Stimulated activated naive CD4-positive, alpha-beta T cell (primary cell): Measurements from ENCODE around the gene SSBP3.
"Not testable (repeated sequence)": the region's sequence is repeated elsewhere in the genome, so short reads cannot be mapped to it uniquely, and the experiment has no call there.

Source experiments
- DNase-seq, 6 experiments: peaks; one replicate each; lab custom pipeline; 2025; lab: John Stamatoyannopoulos, UW

Gene SSBP3

DNA sequence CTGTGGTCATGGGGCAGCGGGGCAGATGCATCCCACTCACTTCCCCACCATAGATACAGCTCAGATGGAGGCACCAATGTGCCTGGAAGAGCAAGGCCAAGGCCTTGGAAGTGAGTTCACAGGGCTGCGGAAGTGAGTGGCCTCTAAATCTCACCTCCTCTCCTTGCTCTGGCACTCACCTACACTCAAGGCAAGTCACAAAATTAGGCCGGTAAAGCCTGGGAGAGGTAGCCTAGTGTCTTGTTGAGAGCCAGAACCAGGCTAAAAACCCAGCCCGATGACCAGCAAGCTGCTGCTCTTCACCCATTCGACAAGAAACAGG, 57.5 kb downstream of the SSBP3 start:
- no peak for DNase-seq

DNA sequence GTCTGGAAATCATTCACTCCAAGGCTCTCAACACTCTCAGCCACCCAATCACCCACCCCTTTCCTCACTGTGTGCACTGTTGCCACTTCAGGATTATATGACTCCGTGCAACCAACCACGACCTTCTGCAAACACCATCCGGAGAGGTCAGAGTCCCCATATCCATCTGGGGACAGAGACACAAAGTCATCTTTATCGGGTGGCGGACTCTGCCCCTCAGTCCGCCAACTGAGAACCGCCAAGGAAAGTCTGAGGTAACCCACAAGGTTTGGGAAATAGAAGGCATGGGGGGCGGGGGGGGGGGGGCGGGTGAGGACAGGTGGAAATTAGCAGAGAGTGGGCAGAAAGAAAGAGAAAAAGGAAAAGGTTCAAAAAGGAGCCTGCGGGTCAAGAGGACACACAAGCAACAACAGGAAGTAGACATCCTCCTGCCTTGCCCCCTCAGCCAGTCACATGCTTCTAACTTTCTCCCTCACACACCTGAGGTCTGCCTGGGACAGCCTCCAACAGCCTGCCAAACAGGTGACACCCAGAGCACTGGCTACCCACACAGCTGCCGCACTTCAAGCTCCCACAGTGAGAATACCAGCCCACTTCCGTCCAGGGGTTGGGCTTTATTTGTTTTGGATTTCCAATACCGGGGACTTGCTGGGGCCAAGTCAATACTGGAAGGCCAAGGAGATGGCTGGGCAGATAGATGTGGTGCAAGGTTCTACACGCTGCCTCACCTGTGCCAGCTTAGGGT, 58.1 kb downstream of the SSBP3 start:
- no peak for DNase-seq

DNA sequence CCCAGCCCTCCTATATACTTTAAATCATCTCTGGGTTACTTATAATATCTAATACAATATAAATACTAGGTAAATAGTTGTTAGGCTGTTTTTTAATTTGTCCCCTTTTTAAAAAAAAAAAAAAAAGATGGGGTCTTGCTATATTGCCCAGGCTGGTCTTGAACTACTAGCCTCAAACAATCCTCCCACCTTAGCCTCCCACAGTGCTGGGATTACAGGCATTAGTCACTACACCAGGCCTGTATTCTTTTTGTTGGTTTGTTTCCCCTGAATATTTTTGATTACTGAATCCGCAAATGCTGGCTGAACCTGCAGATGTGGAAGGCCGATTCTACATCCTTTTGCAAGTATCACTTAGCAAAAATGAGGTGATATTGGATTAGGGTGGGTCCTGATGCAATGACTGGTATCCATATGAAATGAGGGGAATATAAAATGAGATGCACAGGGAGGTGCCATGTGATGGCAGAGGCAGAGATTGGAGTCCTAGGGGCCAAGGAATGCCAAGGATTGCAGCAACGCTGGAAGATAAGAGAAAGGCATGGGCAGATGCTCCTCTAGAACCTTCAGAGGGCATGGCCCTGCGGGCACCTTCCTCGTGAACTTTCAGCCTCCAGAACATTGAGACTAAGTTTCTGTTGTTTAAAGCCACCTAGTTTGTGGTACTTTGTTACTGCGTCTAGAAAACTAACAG, 58.8 kb downstream of the SSBP3 start:
- DNase-seq: no peak

DNA sequence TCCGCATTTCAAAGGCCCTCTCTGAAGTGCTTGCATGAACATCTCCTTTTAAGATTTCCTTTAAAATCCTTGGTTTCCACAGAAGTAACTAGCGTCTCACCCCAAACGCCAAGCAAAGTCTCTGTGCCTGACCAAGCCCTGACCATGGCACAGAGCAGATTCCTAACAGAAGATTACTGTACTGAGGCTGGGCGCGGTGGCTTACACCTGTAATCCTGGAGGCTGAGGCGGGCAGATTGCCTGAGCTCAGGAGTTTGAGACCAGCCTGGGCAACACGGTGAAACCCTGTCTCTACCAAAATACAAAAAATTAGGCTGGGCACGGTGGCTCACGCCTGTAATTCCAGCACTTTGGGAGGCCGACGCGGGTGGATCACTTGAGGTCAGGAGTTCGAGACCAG, 60.6 kb downstream of the SSBP3 start:
- not testable (repeated sequence) for DNase-seq

DNA sequence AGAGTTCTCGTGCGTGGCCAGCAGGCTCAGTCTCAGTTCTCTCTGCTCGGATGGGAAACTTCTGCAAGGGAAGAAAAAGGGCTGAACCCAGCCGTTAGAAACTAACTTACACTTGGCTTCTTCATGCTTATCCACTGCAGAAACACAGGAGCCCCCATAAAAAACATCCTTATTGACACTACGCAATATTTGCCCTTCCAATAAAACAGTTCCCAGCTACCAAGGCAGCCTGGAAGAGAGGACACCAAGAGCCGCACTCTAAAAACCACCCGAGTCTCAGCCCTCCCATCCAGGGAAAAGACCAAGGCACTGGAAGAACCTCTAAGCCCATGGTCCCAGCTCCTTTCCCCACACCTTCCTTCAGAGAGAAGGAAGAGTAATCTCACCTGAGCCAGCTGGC, 61.1 kb downstream of the SSBP3 start:
- DNase-seq: no peak

DNA sequence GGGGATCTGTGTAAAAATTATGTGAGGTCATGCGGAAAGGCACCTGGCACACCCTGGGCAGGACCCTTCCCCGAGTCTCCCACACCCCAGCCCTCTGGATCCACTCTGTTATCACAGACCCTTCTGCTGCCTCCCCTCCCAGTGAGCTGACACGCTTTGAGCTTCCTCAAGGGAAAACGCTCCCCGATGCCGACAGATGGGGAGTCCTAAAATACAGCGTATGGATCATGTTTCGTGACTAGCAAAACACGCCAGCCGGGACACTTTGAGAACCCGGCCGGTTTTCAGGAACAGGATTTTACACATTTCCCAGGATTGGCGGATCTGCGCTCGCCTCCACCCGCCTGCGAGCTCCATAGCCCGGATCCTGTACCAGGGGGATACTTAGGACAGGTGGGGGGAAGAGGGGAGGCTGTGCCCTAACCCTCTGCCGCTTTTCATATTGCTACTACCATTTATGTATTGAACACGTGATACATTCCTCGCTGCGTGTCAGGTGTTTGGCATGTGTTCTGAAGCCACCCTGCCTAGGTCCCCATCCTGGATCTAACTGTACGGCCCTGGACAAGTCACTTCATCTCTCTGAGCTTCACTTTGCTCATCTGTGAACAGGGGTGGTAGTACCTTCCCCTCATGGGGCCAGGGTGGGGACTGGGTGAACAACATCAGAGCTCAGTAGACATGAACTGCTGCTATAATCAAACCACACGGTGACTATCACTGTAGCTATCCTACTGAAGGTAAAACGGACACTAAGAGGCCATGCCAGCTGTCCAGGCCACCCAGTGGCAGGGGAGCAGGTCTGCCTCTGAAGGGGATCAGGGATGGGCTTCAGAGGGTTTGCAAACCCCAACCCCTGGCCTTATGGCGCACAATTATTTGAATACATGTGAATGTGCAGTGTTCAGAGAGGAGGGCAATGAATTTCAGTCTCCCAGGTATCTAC, 63.2 kb downstream of the SSBP3 start:
- DNase-seq: no peak

DNA sequence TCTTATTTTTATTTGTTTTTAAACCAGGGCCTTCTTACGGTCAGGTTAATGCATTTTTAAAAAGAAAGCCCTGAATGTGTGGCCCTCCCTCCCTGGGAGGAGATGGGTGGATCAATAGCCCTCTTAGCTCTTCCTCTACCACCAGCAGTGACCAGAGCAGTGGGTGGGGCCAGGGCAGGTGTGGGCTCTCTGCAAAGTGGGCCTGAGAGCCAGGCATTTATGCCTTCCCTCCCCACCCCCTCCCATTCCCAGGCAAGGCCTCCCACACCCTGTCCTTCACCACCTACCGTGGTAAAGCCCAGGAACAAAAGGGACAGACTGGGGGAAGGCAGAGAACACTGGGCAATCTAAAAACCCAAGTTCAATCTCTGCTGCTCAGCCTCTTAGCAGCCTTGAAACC, 63.9 kb downstream of the SSBP3 start:
- DNase-seq: no peak

DNA sequence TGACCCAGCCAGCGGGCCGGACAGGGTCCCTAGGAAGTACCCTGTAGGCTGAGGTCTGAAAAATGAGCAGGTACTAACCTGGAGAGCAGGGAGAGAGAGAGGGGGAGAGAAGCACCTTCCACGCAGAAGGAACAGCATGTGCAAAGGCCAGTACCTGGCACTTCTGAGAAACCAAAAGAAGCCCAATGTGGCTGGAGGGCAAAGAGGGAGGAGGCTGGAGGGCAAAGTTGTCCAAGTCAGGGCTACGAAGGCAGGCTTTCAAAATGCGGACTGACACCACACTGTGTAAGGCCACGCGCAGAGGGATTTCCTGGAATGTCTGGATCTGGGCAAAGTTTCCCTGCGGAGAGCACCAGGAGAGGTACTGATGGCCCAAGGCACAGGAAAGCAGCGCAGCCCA, 64.4 kb downstream of the SSBP3 start:
- DNase-seq: no peak

DNA sequence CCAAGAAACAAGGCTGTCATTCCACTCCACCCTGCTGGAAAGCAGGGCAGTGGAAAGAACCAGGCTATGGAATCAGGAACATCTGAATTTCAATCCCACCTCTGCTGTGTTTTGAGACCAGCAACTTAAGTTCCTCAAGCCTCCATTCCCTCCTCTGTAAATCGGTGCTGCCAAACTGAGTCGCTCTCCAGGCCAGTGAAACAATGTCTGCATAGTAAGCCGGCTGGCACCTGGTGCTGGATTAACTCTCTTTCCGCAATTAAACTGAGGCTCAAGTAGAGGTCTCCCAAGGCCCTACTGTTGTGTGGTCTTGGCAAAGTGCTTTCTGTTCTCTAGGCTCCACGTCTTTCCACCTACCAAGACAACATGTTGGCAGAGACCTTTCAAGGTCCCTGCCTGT, 65.3 kb downstream of the SSBP3 start:
- no peak for DNase-seq

DNA sequence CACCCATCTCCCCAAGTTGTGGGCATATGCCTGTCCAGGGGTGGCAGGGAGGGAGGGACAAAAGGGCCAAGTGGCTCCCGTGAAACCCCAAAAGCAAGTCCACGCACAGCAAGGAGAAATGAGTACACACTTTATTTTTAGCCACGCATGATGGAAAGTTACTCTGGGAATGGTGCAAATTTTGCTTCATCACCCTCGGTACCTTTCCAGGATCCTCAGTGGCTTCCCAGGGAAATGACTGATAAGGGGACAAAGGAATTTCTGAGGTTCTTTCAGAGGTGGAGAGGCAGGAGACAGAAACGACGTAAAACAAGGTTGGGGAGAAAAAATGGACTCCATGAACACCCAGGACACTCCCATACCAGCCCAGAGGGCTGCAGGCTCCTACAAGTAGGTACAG, 65.8 kb downstream of the SSBP3 start:
- DNase-seq: no peak

DNA sequence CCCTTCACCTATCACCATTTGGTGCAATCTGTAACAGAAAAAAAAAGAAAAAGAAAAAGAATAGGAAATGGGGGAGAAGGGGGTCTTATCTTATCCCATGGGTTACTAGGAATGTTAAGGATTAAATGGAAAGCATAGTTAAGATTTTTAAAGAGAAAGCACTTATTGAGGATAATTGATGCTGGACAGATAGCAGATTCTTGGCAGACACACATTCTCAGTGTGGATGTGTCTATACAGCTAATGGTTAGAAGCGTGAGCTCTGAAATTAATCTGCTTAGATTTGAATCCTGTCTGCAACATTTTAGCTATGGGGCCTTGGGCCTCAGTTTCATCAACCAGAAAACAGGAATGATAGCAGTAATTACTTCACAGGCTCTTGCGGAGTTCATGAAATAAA, 67.1 kb downstream of the SSBP3 start:
- DNase-seq: no peak

DNA sequence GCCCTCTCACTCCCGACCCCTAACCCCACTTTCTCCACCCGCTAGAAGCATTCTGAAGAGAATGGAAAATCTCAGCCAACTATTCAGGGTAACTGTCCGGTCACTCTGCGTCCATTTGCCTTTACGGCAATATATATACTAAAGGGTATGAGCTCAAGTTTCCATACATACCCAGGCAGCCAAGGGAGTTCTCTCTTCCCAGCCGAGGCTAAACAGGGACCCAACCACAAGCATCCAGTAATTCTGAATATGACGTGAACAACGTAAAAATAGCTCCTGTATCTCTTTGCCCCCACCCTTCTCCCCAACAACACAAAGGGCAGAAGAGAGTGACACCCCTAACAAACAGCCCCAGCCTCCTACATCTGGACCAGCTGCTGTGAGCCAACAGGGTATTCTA, 67.7 kb downstream of the SSBP3 start:
- DNase-seq: no peak

DNA sequence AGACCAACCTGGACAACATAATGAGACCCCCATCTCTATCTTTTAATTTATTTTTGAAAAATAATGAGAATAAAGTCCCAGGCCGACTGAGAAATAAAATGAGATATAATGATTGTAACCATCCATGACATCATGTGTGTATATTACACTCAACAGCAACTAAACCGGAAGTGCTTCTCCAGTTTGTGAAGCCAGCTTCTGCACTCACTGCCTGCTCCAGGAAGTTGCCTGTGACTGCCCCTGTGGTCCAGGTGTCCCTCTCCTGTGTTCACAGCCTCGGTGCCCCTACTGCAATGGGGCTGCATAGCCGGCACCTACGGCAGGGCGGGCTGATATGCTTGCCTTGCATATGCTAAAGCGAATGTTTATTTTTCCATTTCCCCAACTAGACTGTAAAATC, 68.3 kb downstream of the SSBP3 start:
- peak in 2 of 6 experiments; percentile 3 to 14 for DNase-seq

DNA sequence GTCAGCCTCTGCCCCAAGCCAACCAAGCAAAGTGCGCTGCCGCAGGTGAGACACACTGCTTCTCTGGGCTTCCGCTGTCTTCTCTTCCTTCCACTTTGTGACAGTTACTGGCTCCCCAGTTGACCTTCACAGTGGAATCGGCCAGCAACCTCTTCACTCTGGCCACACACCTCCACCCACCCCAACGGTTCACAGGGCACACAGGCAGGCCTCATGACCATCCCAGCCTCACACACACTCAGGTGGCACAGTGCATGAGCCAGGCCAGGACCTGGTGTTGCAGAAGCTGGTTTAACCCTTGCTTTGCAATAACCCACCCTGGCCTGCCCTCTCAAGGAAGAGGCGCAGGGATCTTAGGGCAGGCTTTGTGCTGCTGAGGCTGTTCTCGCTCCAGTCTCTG, 69.2 kb downstream of the SSBP3 start:
- DNase-seq: no peak

DNA sequence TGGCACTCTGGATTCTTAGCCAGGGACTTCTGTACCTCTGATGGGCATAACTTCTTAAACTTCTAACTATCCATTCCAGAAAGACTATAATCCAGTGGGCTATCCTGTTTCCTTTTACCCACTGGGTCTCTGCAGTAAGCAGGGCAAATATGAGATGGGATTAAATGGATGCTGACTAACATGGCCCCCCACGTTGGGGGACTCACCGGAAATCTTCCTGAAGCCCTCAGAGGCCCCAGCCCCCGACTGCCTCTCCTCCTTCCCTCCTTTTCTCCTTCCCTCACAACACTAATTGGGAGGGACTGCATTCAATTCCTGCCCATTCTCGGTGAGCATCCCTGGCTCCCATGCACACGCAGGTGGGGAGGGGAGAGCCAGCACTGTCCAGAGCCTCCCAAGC, 70.1 kb downstream of the SSBP3 start:
- DNase-seq: no peak

DNA sequence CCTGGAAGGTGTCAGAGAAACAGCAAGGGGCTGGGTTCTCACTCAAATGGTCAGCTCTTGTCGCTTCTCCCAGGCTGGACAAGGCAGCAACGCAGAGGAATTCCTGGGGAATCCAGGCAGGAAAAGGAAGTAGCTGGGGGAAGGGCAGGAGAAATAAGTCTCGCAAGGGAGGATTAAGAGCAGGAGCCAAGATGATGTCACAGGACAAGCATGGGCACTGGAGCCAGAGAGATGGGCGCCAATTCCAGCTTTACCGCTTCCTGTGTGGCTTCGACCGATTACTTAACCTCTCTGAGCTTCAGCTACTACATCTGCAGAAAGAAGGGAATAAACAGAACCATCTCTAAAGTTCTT, 70.5 kb downstream of the SSBP3 start:
- DNase-seq: no peak

DNA sequence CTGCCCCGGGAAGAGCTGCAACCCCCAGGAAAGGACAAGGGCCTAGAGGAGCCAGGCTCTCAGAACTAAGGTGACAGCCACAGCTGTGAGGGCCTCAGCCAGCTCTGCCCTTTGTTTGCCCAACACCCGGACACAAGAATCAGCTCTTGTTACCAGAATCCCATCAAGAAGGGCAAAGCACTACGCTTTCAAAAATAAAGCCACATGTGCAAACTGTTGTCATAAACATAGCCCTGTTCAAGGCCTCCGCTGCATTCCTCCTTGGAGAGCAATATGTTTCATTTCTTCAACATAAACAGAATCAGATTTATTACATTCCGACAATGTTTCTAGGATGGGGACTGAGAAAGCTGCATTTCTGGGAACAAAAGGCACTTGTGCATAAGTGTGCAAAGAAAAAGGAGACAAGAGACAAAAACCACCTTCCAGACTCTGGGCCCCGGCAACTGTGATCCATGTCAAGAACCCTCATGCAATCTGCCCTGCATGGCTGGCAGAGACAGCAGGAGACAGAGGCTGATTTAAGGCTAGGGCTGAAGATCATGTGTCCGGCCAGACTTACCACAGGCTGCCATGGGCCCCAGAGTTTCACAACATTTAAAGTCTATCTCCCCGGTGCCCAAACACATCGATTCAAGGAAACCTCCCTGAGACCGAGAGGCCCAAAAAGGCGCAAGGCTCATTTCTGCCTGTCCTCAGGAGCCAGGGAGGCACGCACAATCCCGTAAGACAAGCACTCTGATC, 71.0 kb downstream of the SSBP3 start:
- no peak for DNase-seq

DNA sequence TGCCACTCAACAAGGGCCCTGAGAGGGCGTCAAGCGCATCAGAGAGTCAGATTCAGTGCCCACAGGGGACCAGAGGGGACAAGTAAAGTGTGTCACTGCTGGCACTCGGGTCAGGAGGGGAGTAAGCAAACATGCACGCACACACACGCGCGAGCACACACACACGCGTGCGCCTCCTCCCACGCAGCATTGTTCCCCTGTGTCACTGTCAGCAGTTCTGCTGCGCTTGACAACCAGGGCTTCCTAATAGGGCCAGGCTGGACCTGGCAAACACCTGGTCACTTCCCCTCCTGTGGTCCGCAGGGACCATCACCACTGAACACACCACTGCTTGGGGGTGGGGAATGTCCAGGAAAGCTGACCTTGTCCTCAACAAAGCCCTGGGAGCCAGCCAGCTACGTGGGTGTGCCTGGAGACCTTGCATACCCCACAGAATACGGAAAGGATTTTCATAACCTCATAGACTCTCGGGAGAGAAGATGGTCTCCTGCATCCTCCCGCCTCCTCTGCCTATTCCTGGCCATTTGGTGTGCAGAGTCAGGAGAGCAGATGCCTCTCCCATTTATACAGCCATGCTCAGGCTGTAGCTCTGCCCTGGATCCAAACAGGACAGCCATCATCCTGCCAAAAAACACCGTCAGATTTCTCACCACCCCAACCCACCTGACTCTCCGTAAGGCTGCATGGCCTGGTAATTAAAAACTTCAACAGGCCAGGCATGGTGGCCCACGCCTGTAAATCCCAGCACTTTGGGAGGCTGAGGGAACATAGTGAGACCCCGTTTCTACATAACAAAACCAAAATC, 73.2 kb downstream of the SSBP3 start:
- no peak for DNase-seq

DNA sequence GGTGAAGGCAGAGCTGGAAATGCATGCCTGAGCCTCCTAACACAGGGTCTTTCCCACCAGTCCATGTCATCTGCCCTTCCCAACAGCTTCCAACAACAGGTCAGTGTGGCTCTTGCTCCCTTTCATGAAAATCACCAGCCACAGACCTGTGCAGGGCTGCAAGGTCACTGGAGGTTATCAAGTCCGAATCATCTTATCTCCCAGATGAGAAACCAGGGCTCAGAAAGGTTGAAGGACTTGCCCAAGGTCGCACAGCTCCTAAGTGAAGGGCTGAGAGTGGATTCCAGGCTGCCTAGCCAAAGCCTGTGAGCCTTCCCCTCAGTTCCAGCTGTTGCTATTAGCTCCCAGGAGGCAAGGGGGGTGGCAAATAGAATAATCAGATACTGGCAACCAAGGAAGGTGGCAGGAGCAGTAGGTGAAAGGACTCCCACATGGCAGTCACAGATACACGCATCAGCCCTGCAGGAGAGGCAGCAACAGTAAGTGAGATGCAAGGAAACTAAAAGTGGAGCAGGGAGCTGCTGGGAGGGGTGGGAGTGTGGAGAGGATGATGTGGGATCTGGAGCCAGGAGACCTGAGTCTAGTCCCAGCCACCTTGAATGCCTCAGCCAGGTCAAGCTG, 74.2 kb downstream of the SSBP3 start:
- no peak for DNase-seq

DNA sequence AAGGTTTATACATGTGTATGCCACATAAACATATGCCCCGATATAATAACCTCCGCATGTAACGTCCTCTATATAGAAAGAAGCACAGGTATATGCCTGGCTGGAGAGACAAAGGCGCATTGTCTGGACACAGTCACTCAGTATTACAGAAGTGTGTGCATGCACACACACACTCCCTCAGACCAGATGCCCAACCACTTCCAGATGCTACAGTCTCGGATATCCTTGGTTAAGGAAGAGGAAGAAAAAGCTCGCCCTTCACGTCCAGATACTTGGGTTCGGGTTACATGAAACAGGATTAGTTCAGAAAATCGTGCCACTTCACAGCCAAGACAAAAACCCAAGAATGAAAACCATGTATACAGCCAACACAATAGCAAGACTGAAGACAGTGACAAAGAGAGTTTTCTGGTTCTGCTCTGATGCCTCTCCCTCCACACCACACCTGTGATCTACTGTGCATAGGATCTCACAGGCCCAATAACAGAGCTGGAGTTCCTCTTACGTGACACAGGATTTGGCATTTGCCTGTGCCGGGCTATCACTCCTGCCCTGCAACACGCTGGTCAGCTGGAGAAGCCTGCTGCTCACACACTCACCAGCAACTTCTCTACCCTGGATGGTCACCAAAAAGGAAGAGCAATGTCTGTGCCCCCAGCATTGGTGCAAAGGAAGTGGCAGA, 75.0 kb downstream of the SSBP3 start:
- no peak for DNase-seq
